ENCODE results near the gene FAM118B. TPM values are rescaled to one million over a fixed set of nuclear protein-coding genes. Genes with fewer than 3 reads are reported as not detected.

The FAM118B gene
- total RNA-seq, 2 donors from 2014 or later, result 40.1 to 40.8 TPM

- Histone ChIP-seq H3K27ac (ENCODE audit: low read depth, low read length) (no peak overlapping the region), H3K4me1 (ENCODE audit: control insufficient read depth, insufficient read depth, low read length) (no peaks in the 10 kb centered on the region), H3K36me3 (ENCODE audit: control insufficient read depth, insufficient read depth, low read length) (peaks cover 33% of the 10 kb centered on the region), H3K27me3 (ENCODE audit: control insufficient read depth, insufficient read depth, low read length, poor library complexity, severe bottlenecking) (no peaks in the 10 kb centered on the region), H3K4me3 (ENCODE audit: low read length) (peak overlapping the region; percentile 98), H3K9me3 (ENCODE audit: control insufficient read depth, low read length) (no peaks in the 10 kb centered on the region), H3K9ac (ENCODE audit: extremely low read depth, low read length, poor library complexity, severe bottlenecking) (peak overlapping the region; percentile 90)
- no peak for DNase-seq
- Mint-ChIP-seq H3K27me3 (ENCODE audit: insufficient read depth) (no peaks in the 10 kb centered on the region), H3K9me3 (no peaks in the 10 kb centered on the region), H3K36me3 (ENCODE audit: low read depth) (peaks cover 16% of the 10 kb centered on the region), H3K27ac (peak overlapping the region; percentile 94), H3K4me3 (peak overlapping the region; percentile 99), H3K4me1 (peaks cover 20% of the 10 kb centered on the region)
- WGBS, 2 experiments (ENCODE audit: insufficient coverage in 1 of 2, insufficient read length in 1 of 2), result 4 to 11% methylated on average over 11 to 15 of the region's 15 CpGs
- no peak for TF ChIP-seq CTCF (conservative IDR thresholded peaks at IDR 0.05)
Measured at GRCh38 chr11:126212089-126212660, 593 bp downstream of the FAM118B start.

GRCh38 chr11:126214441-126214840 lies 2.9 kb downstream of the FAM118B start:
- 94% methylated on average over 1 of the region's 2 CpGs; no CpG with 5 or more reads in 1 of the 2 experiments for WGBS, 2 experiments (ENCODE audit: insufficient coverage in 1 of 2, insufficient read length in 1 of 2)
- H3K27ac Mint-ChIP-seq, result no peak overlapping the region
- H3K4me3 ChIP-seq (ENCODE audit: low read length), result no peak overlapping the region

GRCh38 chr11:126214841-126215240 lies 3.3 kb downstream of the FAM118B start:
- peaks cover 2% of the 10 kb centered on the region for H3K36me3 Mint-ChIP-seq (ENCODE audit: low read depth)
- 80 to 82% methylated on average over 5 to 6 of the region's 6 CpGs for WGBS, 2 experiments (ENCODE audit: insufficient coverage in 1 of 2, insufficient read length in 1 of 2)
- Histone ChIP-seq H3K9ac (ENCODE audit: extremely low read depth, low read length, poor library complexity, severe bottlenecking) (no peak overlapping the region), H3K27me3 (ENCODE audit: control insufficient read depth, insufficient read depth, low read length, poor library complexity, severe bottlenecking) (no peaks in the 10 kb centered on the region), H3K27ac (ENCODE audit: low read depth, low read length) (no peak overlapping the region), H3K9me3 (ENCODE audit: control insufficient read depth, low read length) (no peaks in the 10 kb centered on the region), H3K4me3 (ENCODE audit: low read length) (no peak overlapping the region), H3K36me3 (ENCODE audit: control insufficient read depth, insufficient read depth, low read length) (peaks cover 6% of the 10 kb centered on the region), H3K4me1 (ENCODE audit: control insufficient read depth, insufficient read depth, low read length) (no peaks in the 10 kb centered on the region)
- H3K4me3 Mint-ChIP-seq, result no peak overlapping the region
- no peaks in the 10 kb centered on the region for H3K9me3 Mint-ChIP-seq
- no peak for DNase-seq
- no peak overlapping the region for H3K27ac Mint-ChIP-seq
- H3K27me3 Mint-ChIP-seq (ENCODE audit: insufficient read depth), result no peaks in the 10 kb centered on the region
- no peak for TF ChIP-seq CTCF (conservative IDR thresholded peaks at IDR 0.05)
- peaks cover 24% of the 10 kb centered on the region for H3K4me1 Mint-ChIP-seq

More at GRCh38 chr11:126214441-126214840, 2.9 kb downstream of the FAM118B start:
- no peaks in the 10 kb centered on the region for H3K27me3 ChIP-seq (ENCODE audit: control insufficient read depth, insufficient read depth, low read length, poor library complexity, severe bottlenecking)
- Mint-ChIP-seq H3K4me1 (peaks cover 24% of the 10 kb centered on the region), H3K27me3 (ENCODE audit: insufficient read depth) (no peaks in the 10 kb centered on the region), H3K9me3 (no peaks in the 10 kb centered on the region), H3K36me3 (ENCODE audit: low read depth) (peaks cover 6% of the 10 kb centered on the region), H3K4me3 (no peak overlapping the region)
- no peaks in the 10 kb centered on the region for H3K9me3 ChIP-seq (ENCODE audit: control insufficient read depth, low read length)
- H3K27ac ChIP-seq (ENCODE audit: low read depth, low read length), result no peak overlapping the region
- H3K4me1 ChIP-seq (ENCODE audit: control insufficient read depth, insufficient read depth, low read length), result no peaks in the 10 kb centered on the region
- no peak for TF ChIP-seq CTCF (conservative IDR thresholded peaks at IDR 0.05)
- peaks cover 10% of the 10 kb centered on the region for H3K36me3 ChIP-seq (ENCODE audit: control insufficient read depth, insufficient read depth, low read length)
- DNase-seq, result no peak
- H3K9ac ChIP-seq (ENCODE audit: extremely low read depth, low read length, poor library complexity, severe bottlenecking), result no peak overlapping the region
